ENCODE data around the gene THRAP3.

THRAP3 gene

GRCh38 chr1:36328713-36329112 lies 104.5 kb downstream of the THRAP3 start:
- no peak for DNase-seq

- DNase-seq: no peak
Observed at GRCh38 chr1:36329817-36330216, 105.6 kb downstream of the THRAP3 start.

GRCh38 chr1:36330940-36331339 lies 106.7 kb downstream of the THRAP3 start:
- no peak for DNase-seq

GRCh38 chr1:36337830-36338229 lies 113.6 kb downstream of the THRAP3 start:
- DNase-seq: no peak

- DNase-seq: no peak
Observed at GRCh38 chr1:36339215-36339614, 115.0 kb downstream of the THRAP3 start.

- DNase-seq: no peak
Observed at GRCh38 chr1:36339615-36340014, 115.4 kb downstream of the THRAP3 start.

GRCh38 chr1:36341626-36342320 lies 117.5 kb downstream of the THRAP3 start:
- DNase-seq: no peak

- peak; percentile 79 for DNase-seq
Observed at GRCh38 chr1:36342426-36343185, 118.4 kb downstream of the THRAP3 start.

GRCh38 chr1:36343651-36344394 lies 119.6 kb downstream of the THRAP3 start:
- no peak for DNase-seq

- DNase-seq: no peak
Observed at GRCh38 chr1:36344395-36344680, 120.1 kb downstream of the THRAP3 start.

- DNase-seq: no peak
Observed at GRCh38 chr1:36345353-36345752, 121.1 kb downstream of the THRAP3 start.

- DNase-seq: no peak
Observed at GRCh38 chr1:36346741-36347370, 122.6 kb downstream of the THRAP3 start.

- DNase-seq: no peak
Observed at GRCh38 chr1:36349241-36349671, 125.0 kb downstream of the THRAP3 start.

- DNase-seq: no peak
Observed at GRCh38 chr1:36349839-36350238, 125.6 kb downstream of the THRAP3 start.

- peak; percentile 54 for DNase-seq
Observed at GRCh38 chr1:36350659-36351226, 126.5 kb downstream of the THRAP3 start.

- no peak for DNase-seq
Observed at GRCh38 chr1:36351227-36351977, 127.2 kb downstream of the THRAP3 start.

- DNase-seq: no peak
Observed at GRCh38 chr1:36352125-36352909, 128.1 kb downstream of the THRAP3 start.

- DNase-seq: no peak
Observed at GRCh38 chr1:36352910-36353878, 129.0 kb downstream of the THRAP3 start.

- DNase-seq: no peak
Observed at GRCh38 chr1:36354486-36354885, 130.2 kb downstream of the THRAP3 start.

All from CD4-positive, alpha-beta T cell treated with Interleukin-6 for 4 hours (primary cell).